Cardiac muscle cell (in vitro differentiated cells and primary cell): ENCODE measurements around the gene SPNS1. TPM values are rescaled to one million over a fixed set of nuclear protein-coding genes. Genes with fewer than 3 reads are reported as not detected.

Experiments
- DNase-seq, 2 donors: peaks; one replicate each; pipeline versions ENCODE4 v3.0.0 to v3.0.0-alpha.2; 2010 to 2017; ENCODE audit warnings: low read depth in 1 of 2, low spot score in 1 of 2
- H3K27ac ChIP-seq: fragments of 200-600 bp; sonication (generic); 2 replicates; pipeline ENCODE4 v1.5.1; 2016
- H3K27me3 ChIP-seq: fragments of 200-600 bp; sonication (generic); 2 replicates; pipeline ENCODE4 v1.6.0; 2016; ENCODE audit warnings: control low read depth
- H3K36me3 ChIP-seq: fragments of 200-600 bp; sonication (generic); 2 replicates; pipeline ENCODE4 v1.5.1; 2016; ENCODE audit warnings: control low read depth
- H3K4me1 ChIP-seq: fragments of 200-600 bp; sonication (generic); 2 replicates; pipeline ENCODE4 v1.8.1; 2017; ENCODE audit warnings: low read depth, mild to moderate bottlenecking, mixed run types
- H3K4me3 ChIP-seq: fragments of 200-600 bp; sonication (generic); 2 replicates; pipeline ENCODE4 v1.5.1; 2016; ENCODE audit warnings: mild to moderate bottlenecking
- H3K9me3 ChIP-seq: fragments of 200-600 bp; sonication (generic); 2 replicates; pipeline ENCODE4 v1.5.1; 2017; ENCODE audit warnings: low read depth, mild to moderate bottlenecking, control low read depth
- polyA plus RNA-seq: library from polyadenylated mRNA; unstranded; fragments of >200 nt; fragmentation: Nextera tagmentation; extraction: Ambion mirVana; gene quantifications from 2 replicates; pipeline ENCODE4 v1.2.1, GENCODE V29; 2016
- total RNA-seq: library from RNA; depleted of rRNA; stranded (reverse); fragments of >200 nt; gene quantifications from 2 replicates; pipeline ENCODE4 v1.2.3, GENCODE V29; 2016
- TF ChIP-seq, protein P1 (sequence below): IDR thresholded peaks from 2 replicates; pipeline ENCODE4 v1.5.1; 2012; ENCODE audit warnings: low read depth, mild to moderate bottlenecking, low read length

SPNS1 gene
- total and polyA plus RNA-seq, 2 experiments from 2014 or later: 54.4 to 98.9 TPM

DNA sequence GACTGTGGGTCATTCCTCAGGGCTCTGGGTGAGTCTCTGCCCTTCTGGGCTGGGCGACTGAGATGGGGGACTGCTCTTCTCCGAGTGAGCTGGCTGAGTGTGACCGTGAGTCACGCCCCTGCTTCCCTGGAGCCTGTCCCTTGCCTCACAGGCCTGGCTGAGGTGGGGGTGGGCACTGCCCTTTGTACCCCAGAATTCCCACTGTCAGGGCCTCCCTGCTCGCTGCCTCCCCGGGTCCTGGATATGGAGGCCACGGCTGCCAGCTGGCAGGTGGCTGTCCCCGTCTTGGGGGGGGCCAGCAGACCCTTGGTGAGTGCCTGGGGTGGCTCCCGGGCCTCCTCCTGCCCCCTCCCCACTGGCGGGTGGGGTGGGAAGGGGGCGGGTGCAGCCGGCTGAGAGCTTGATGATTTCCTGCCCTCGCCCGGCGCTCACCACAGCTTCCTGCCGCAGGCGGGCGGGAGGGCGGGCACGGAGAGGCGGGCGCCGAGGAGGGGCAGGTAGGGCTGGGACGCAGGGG is 10.1 kb downstream of the SPNS1 start, which contains the start of gene LAT:
Gene LAT, plus strand, starts transcription at position 434 of the 517 bp plus-strand sequence. CDS start 366 bp downstream, outside the sequence.
- Histone ChIP-seq H3K27ac (no peak within 1 kb of the TSS), H3K4me1 (no peaks in the 10 kb centered on the region), H3K27me3 (no peaks in the 10 kb centered on the region), H3K4me3 (no peak within 1 kb of the TSS), H3K9me3 (no peaks in the 10 kb centered on the region), H3K36me3 (peaks cover 3% of the 10 kb centered on the region)
- DNase-seq: no peak
- TF ChIP-seq, protein P1, sequence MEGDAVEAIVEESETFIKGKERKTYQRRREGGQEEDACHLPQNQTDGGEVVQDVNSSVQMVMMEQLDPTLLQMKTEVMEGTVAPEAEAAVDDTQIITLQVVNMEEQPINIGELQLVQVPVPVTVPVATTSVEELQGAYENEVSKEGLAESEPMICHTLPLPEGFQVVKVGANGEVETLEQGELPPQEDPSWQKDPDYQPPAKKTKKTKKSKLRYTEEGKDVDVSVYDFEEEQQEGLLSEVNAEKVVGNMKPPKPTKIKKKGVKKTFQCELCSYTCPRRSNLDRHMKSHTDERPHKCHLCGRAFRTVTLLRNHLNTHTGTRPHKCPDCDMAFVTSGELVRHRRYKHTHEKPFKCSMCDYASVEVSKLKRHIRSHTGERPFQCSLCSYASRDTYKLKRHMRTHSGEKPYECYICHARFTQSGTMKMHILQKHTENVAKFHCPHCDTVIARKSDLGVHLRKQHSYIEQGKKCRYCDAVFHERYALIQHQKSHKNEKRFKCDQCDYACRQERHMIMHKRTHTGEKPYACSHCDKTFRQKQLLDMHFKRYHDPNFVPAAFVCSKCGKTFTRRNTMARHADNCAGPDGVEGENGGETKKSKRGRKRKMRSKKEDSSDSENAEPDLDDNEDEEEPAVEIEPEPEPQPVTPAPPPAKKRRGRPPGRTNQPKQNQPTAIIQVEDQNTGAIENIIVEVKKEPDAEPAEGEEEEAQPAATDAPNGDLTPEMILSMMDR: no peak

DNA sequence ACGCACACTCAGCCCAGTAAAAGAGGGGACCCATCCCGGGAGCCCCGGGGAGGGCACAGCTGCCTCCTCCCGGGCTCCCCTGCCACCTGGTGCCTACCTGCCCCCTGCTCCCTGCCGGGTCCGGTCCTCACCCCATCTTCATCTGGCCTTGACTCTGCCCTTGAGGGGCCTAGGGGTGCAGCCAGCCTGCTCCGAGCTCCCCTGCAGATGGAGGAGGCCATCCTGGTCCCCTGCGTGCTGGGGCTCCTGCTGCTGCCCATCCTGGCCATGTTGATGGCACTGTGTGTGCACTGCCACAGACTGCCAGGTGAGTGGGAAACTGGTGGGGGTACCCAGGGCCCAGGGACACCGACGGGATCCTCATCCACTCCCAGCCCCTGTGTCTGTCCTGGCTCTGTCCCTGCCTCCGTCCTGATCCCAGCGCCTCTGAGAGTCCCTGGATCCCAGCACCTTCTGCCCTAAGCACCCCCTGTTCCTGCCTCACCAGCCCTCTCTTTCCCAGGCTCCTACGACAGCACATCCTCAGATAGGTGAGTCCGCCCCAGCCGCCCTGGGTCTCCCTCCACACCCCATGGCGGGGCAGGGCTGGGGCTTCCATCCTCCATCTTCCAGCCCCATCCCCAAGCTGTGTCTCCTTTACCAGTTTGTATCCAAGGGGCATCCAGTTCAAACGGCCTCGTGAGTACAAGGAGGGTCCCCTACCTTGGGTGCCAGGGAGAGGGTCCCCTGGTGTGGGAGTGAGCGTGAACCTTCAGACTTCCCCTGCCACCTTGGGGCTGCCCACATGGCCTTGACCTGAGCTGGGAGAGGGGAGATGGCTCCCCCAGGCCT is 10.8 kb downstream of the SPNS1 start:
- H3K36me3 ChIP-seq: peaks cover 3% of the 10 kb centered on the region
- no peaks in the 10 kb centered on the region for H3K4me1 ChIP-seq
- TF ChIP-seq, protein P1: no peak
- H3K27me3 ChIP-seq: no peaks in the 10 kb centered on the region
- DNase-seq: no peak
- H3K9me3 ChIP-seq: no peaks in the 10 kb centered on the region
- H3K4me3 ChIP-seq: no peak overlapping the region
- H3K27ac ChIP-seq: no peak overlapping the region

DNA sequence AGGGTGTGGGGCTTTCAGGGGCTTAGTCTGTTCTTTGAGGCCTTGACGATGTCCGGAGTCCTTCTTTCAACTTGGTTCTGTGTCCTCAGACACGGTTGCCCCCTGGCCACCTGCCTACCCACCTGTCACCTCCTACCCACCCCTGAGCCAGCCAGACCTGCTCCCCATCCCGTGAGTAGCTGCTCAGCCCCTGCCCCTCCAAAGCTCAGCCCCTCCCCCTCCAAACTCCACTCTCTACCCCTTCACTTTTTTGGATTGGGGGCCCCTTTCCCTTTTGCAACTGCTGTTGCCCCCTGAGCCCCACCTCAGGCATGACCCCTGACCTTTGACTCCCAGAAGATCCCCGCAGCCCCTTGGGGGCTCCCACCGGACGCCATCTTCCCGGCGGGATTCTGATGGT is 11.5 kb downstream of the SPNS1 start:
- no peak for DNase-seq
- no peaks in the 10 kb centered on the region for H3K9me3 ChIP-seq
- no peak overlapping the region for H3K4me3 ChIP-seq
- no peaks in the 10 kb centered on the region for H3K27me3 ChIP-seq
- H3K4me1 ChIP-seq: no peaks in the 10 kb centered on the region
- TF ChIP-seq, protein P1: no peak
- peaks cover under 1% of the 10 kb centered on the region for H3K36me3 ChIP-seq
- H3K27ac ChIP-seq: no peak overlapping the region

DNA sequence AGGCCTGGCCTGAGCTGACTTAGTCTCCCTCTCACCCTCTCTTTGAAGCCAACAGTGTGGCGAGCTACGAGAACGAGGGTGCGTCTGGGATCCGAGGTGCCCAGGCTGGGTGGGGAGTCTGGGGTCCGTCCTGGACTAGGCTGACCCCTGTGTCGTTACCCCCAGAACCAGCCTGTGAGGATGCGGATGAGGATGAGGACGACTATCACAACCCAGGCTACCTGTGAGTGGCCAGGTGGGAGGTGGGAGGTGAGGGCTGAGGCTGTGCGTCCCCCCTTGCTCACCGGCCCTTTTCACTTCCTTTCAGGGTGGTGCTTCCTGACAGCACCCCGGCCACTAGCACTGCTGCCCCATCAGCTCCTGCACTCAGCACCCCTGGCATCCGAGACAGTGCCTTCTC is 11.9 kb downstream of the SPNS1 start:
- TF ChIP-seq, protein P1: no peak

DNA sequence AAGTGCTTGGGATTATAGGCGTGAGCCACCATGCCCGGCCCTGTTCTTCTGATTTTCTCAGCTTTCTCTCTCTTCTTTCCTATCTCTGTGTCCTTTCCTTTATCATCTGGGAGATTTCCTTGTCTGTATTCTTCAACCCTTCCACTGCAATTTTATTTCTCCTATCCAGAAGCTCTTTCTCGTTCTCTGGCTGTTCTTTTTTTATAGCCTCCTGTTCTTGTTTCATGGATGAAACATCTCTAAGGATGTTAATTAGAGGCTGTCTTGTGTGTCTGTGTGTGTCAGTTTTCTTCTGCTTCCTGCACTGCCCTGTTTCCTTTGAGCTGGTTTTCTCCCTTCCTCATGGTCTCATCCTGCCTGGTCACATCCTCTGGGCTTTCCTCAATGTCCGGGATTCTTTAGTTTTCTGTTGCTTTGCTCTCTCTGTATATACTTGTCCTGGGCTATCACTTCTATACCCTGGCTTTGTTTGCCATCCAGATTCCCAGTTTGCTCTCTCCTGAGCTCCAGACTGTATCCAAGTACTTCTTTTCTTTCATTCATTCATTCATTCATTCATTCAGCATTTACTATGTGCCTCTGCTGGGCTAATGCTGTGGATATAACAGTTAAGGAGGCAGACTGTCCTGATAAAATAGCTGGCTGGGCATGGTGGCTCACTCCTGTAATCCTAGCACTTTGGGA is 12.7 kb downstream of the SPNS1 start:
- Histone ChIP-seq H3K4me3 (no peak overlapping the region), H3K36me3 (no peaks in the 10 kb centered on the region), H3K27me3 (no peaks in the 10 kb centered on the region), H3K27ac (no peak overlapping the region), H3K4me1 (no peaks in the 10 kb centered on the region), H3K9me3 (no peaks in the 10 kb centered on the region)
- TF ChIP-seq, protein P1: no peak
- no peak for DNase-seq

More for the DNA sequence above, 11.9 kb downstream of the SPNS1 start:
- no peak overlapping the region for H3K4me3 ChIP-seq
- no peaks in the 10 kb centered on the region for H3K27me3 ChIP-seq
- no peaks in the 10 kb centered on the region for H3K4me1 ChIP-seq
- no peak for DNase-seq
- H3K9me3 ChIP-seq: no peaks in the 10 kb centered on the region
- no peaks in the 10 kb centered on the region for H3K36me3 ChIP-seq
- H3K27ac ChIP-seq: no peak overlapping the region
